HepG2 (cell line): ENCODE data around the gene RANBP3. TPM values are rescaled to one million over a fixed set of nuclear protein-coding genes. Genes with fewer than 3 reads are reported as not detected.
A peak's percentile ranks its signal among the peaks of the same experiment; 100 is the strongest.

Experiments
- AGO2 ChIP-seq: fragments of 200-400 bp; formaldehyde crosslinking; optimal IDR thresholded peaks from 2 replicates; pipeline ENCODE3; 2017; ENCODE audit warnings: mild to moderate bottlenecking, low read depth, low read length, moderate library complexity
- CREB1 ChIP-seq, 2 experiments: fragments of 450-650 bp in 1 of 2; IDR thresholded peaks; 2 replicates each; pipeline ENCODE4 v1.6.1; 2016 to 2017; ENCODE audit warnings: control low read depth in 1 of 2, mild to moderate bottlenecking in 1 of 2, missing compliant biosample characterization in 1 of 2, missing genetic modification characterization in 1 of 2
- GZF1 ChIP-seq: sonication (generic); formaldehyde crosslinking; IDR thresholded peaks from 2 replicates; pipeline ENCODE4 v1.5.1; 2020; ENCODE audit warnings: mild to moderate bottlenecking, missing genetic modification reagents
- HMGXB3 ChIP-seq: sonication (generic); formaldehyde crosslinking; IDR thresholded peaks from 2 replicates; pipeline ENCODE4 v1.4.0; 2020; ENCODE audit warnings: missing genetic modification reagents, borderline replicate concordance
- JUNB ChIP-seq: sonication (generic); formaldehyde crosslinking; IDR thresholded peaks from 2 replicates; pipeline ENCODE4 v1.8.0; 2022; ENCODE audit warnings: missing genetic modification reagents, mild to moderate bottlenecking, borderline replicate concordance
- RARA ChIP-seq: IDR thresholded peaks from 2 replicates; pipeline ENCODE4 v1.6.1; 2016; ENCODE audit warnings: missing genetic modification reagents, missing compliant biosample characterization
- RBM39 ChIP-seq: fragments of 200-400 bp; formaldehyde crosslinking; IDR thresholded peaks from one replicate; pipeline ENCODE4 v1.6.1; 2018; ENCODE audit warnings: antibody characterized with exemption, mild to moderate bottlenecking, low read depth, low read length; ENCODE audit not compliant: poor library complexity, severe bottlenecking
- SALL1 ChIP-seq: sonication (generic); formaldehyde crosslinking; IDR thresholded peaks from 2 replicates; pipeline ENCODE4 v1.8.0; 2022; ENCODE audit warnings: mild to moderate bottlenecking, missing genetic modification reagents
- TBP ChIP-seq: sonication (generic); formaldehyde crosslinking; IDR thresholded peaks from 2 replicates; pipeline ENCODE4 v1.5.0; 2020; ENCODE audit warnings: missing genetic modification reagents
- ZBTB7B ChIP-seq: sonication (generic); formaldehyde crosslinking; IDR thresholded peaks from 2 replicates; pipeline ENCODE4 v1.4.0; 2020; ENCODE audit warnings: missing genetic modification reagents
- ZFP36L2 ChIP-seq: sonication (generic); formaldehyde crosslinking; IDR thresholded peaks from 2 replicates; pipeline ENCODE4 v1.4.0; 2020; ENCODE audit warnings: missing genetic modification reagents
- ZKSCAN1 ChIP-seq: fragments of 150-350 bp; IDR thresholded peaks from 2 replicates; pipeline ENCODE4 v1.6.1; 2014; ENCODE audit warnings: low read length
- ZNF558 ChIP-seq: sonication (generic); formaldehyde crosslinking; IDR thresholded peaks from 2 replicates; pipeline ENCODE4 v1.9.0; 2022; ENCODE audit warnings: mild to moderate bottlenecking, missing genetic modification reagents, borderline replicate concordance
- ZNF609 ChIP-seq: sonication (generic); formaldehyde crosslinking; IDR thresholded peaks from 2 replicates; pipeline ENCODE4 v1.4.0; 2020; ENCODE audit warnings: mild to moderate bottlenecking, missing genetic modification reagents, borderline replicate concordance
- ZNF629 ChIP-seq: sonication (generic); formaldehyde crosslinking; conservative IDR thresholded peaks from 2 replicates; pipeline ENCODE4 v1.5.0; 2020; ENCODE audit warnings: missing genetic modification reagents
- polyA plus RNA-seq, 8 experiments: library from polyadenylated mRNA; depleted of rRNA in 3 of 8; stranded (reverse) in 7 of 8; unstranded in 1 of 8; fragments of >200 nt; fragmentation: Illumina TruSeq in 4 of 8; extraction: Trizol in 4 of 8; gene quantifications; 2 replicates each; pipeline versions ENCODE4 v1.2.1 to v1.2.3, GENCODE V29; 2011 to 2016; ENCODE audit warnings: low read depth in 4 of 8, missing spikeins in 1 of 8, mixed read lengths in 1 of 8; ENCODE audit not compliant: insufficient read depth in 1 of 8
- total RNA-seq, 5 experiments: library from RNA; depleted of rRNA; stranded (reverse); fragments of >200 nt; fragmentation: Illumina TruSeq; extraction: Trizol; gene quantifications; 2 replicates each; pipeline ENCODE4 v1.2.3, GENCODE V29; 2016; ENCODE audit warnings: low read depth in 1 of 5
- TF ChIP-seq, protein P1 (sequence below): sonication (generic); formaldehyde crosslinking; IDR thresholded peaks from 2 replicates; pipeline ENCODE4 v1.4.0; 2020; ENCODE audit warnings: low read depth, mild to moderate bottlenecking, missing genetic modification reagents

Gene RANBP3
- total and polyA plus RNA-seq, 2 of the 13 experiments (the other 11 are each of a cell fraction or from before 2014, with no cell fraction given): 39.5 to 149 TPM

- TF ChIP-seq ZNF609 (CRISPR knock-in tag) (peak; percentile 94), JUNB (CRISPR knock-in tag) (no peak), CREB1 (IDR thresholded peaks at IDR 0.05) (peak; percentile 76), CREB1 (CRISPR knock-in tag; IDR thresholded peaks at IDR 0.05) (peak; percentile 92; the same call in 1 of the 2 replicates), ZFP36L2 (0 out of 2 replicates have a peak, but pooled peaks have one; percentile 27), ZNF558 (no peak), HMGXB3 (CRISPR knock-in tag) (0 out of 2 replicates have a peak, but pooled peaks have one; percentile 64), ZNF629 (CRISPR knock-in tag) (peak; percentile 51; the same call in 1 of the 2 replicates), TBP (no peak), GZF1 (peak; percentile 24), RARA (CRISPR knock-in tag) (peak; percentile 84), ZKSCAN1 (no peak), ZBTB7B (CRISPR knock-in tag) (peak; percentile 94; the same call in 1 of the 2 replicates), SALL1 (CRISPR knock-in tag) (peak; percentile 99), RBM39 (no peak), AGO2 (no peak)
- TF ChIP-seq, protein P1, sequence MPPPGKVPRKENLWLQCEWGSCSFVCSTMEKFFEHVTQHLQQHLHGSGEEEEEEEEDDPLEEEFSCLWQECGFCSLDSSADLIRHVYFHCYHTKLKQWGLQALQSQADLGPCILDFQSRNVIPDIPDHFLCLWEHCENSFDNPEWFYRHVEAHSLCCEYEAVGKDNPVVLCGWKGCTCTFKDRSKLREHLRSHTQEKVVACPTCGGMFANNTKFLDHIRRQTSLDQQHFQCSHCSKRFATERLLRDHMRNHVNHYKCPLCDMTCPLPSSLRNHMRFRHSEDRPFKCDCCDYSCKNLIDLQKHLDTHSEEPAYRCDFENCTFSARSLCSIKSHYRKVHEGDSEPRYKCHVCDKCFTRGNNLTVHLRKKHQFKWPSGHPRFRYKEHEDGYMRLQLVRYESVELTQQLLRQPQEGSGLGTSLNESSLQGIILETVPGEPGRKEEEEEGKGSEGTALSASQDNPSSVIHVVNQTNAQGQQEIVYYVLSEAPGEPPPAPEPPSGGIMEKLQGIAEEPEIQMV: peak; percentile 66
Measured at GRCh38 chr19:5961969-5962945, 15.7 kb downstream of the RANBP3 start (continued).
